Measurements from ENCODE around the gene OR6Y1.

Gene OR6Y1, protein sequence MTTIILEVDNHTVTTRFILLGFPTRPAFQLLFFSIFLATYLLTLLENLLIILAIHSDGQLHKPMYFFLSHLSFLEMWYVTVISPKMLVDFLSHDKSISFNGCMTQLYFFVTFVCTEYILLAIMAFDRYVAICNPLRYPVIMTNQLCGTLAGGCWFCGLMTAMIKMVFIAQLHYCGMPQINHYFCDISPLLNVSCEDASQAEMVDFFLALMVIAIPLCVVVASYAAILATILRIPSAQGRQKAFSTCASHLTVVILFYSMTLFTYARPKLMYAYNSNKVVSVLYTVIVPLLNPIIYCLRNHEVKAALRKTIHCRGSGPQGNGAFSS

DNA sequence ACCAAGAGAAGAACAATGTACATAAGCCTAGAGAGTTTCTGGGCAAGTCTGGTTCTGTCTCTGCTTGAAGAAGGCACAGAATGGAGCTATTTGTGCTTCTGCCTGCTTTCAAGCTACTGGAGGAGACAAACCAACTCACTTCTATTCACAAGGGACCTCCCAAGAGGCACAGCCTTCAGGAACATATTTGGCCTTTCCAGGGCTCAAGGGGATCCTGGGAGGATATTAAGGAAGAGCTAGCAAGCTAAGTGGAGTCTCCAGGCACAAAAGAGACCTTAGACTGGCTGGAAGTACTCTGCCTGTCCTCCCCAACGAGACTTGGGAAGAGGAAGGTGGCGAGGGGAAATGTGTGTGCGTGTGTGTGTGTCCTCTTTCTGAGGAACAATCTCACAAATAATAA, at the start of gene OR6Y1:
TSS of gene OR6Y1 (minus strand) at position 54 of the 400 bp plus-strand sequence. CDS start 6,300 bp downstream, outside the sequence.
- no peak for DNase-seq

DNA sequence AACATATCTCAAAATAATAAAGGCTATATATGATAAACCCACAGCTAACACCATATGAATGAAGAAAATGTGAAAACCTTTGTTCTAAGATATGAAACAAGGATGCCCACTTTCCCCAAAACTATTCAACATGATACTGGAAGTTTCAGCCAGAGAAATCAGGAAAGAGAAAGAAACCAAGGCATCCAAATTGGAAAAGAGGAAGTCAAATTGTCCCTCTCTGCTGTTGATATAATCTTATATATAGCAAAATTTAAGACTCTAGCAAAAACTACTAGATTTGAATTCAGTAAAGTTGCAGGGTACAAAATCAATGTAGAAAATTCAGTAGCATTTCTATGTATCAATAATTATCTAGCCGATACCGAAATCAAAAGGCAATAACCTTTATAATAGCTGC, 46.5 kb upstream of the OR6Y1 start:
- DNase-seq: no peak

DNA sequence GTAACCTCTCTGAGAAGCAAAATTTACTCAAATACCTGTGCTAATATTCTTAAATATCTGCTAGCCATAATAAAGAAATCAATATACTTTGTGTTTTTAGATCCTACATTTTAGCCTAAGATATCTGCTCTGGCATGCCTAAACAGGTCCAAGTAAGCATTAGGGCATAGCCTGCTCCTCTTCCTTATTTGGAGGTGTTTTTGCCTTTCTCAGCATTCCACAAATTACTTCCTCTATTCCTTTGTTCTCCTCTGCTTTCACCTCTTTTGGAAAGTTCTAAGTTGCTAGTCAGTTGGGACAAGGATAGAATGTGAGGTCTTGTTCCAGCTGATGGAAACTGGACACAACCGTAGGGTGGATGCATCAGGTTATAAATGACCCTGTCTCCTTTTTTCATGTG, 32.7 kb upstream of the OR6Y1 start:
- no peak for DNase-seq

DNA sequence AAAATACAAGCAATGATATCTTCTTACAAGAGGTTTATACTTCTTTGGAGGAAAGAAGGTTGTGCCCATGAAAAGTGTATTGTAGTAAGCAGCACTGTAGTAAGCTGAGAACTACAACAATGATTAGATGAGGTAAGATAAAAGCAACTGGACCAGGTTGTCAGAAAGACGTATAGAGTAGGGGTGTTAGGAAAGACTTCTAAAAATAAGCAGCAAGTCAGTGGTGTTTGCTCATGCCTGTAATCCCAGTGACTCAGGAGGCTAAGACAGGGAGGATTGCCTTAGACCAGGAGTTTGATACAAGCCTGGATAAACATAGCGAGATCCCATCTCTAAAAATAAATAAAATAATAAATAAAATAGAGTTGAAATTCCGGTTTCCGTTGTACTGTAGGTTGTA, 29.8 kb upstream of the OR6Y1 start:
- DNase-seq: no peak

DNA sequence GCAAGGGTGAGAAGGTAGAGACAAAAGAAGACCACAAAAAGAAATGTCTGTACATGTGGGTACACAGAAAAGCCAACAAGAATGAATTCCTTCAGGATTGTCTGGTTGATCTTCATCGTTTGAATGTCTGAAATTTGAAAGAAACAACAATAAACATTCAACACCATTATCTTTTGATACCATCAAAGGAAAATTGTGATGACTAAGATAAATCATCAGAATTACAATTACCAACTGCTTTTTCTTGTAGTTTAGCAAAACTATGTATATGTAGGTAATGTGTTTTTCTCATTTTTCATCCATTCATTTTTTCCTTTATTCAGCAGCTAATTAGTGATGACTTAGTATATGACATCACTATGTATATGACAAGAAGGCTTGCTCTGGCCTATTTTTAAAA, 25.5 kb upstream of the OR6Y1 start, which contains the start of gene OR10X1:
TSS of gene OR10X1 (minus strand) at position 167 of the 400 bp plus-strand sequence. CDS start at position 167, 0 bp downstream.
- DNase-seq: no peak

DNA sequence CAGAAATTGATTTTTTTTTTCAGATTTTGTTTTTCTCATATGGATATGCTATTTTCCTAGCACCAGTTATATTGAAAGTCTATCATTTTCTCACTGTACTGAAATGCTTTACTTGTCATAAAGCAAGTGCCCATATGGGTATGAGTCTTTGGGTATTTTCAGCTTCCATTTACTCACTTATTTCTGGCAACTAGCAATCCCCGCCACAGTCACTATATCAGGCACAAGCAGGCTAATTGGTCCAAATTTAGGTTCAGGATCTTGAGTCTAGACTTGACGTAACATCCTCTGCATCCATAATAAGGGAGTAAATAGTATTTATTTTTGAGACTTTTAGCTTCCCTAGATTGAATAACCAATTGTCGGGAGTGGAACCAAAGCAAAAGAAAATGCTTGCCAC, 23.4 kb upstream of the OR6Y1 start:
- DNase-seq: no peak

DNA sequence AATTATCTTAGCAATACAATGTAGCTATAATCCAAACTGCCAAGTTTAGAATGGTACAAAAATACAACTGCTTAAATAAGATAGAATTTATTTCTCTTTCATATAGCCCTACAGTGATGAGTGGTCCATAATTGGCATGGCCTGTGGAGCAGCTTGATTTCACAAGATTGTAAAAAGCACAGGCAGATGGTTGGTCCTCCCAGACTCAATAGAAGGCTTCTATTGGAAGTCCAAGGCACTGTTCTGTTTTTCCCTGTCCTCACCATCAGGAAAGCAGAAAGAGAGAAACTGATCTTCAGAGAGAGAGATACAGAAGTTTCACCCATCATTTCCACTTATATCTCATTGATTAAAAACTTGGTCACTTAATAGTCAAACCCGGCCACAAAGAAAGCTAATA, 18.0 kb upstream of the OR6Y1 start:
- no peak for DNase-seq

DNA sequence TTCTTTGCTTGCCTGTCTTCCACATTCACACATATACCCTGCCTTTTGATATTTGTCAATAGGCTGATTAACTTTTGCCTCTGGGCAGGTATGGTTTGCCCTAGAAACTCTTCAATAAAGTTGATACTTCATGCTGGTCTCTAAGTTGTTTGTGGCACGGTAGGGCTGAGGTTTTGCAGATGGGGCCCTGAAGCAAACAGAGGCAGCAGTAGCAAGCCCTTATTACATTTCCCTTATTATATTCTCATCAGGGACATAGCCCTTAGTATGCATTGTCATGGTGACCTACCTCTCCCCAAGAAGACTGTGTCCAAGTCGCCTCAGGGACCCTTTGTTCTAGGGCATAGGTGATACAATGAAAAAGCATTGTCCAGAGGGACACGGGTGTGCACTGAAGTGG, 16.3 kb upstream of the OR6Y1 start, which contains the start of gene OR6P1:
TSS of gene OR6P1 (minus strand) at position 101 of the 400 bp plus-strand sequence. CDS start 6,976 bp downstream, outside the sequence.
- DNase-seq: no peak

DNA sequence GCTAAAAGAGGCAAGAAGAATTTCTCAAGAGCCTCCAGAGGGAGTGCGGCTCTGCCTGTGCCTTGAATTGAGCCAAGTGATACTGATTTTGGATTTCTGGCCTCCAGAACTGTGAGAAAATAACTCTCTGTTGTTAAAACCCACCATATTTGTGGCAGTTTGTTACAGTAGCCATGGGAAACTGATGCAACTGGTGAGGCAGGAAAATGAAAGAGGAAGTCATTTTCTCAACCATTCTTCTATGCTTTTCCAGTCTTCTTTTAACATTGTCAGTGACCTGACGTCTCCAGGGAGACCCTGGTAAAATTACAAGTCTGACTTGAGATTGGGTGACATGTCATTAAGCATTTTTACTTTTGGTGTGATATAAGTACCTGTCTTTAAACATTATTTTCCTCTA, 10.4 kb upstream of the OR6Y1 start:
- no peak for DNase-seq

DNA sequence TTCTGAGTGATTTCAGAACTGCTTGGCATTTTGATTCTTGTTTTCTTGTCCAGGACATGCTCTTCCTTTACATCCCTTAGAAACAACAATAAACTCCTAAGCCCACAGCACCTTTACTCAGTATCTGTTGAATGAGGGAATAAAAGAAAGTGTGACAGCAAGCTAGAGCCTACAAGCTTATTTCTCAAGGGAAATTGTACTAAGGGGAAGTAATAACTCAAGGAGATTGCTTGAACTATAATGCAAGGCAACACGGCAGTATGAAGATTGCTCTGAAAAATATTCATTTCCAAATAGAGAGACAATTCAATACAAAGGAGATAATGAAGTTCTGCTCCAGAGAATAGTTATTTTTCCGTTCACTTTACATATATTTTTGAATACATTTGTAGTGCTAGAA, 9.6 kb upstream of the OR6Y1 start:
- DNase-seq: no peak

DNA sequence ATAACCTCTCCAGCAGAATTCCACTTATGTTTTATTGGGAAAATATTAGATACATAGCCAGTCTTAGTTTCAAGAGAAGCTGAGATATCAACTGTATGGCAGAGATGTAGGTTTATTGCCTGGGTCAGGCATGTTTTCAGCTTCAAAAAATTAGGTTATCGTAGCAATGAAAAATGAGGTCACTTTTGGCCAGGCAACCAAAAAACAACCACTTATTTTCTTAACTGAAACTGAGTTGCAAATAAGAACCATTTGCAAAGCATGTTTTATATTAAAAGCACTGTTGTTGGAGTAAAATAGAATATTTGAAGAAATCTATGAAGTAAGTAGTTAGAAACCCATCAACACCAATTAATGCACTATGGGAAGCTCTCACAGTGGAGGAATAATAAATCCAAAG, 5.5 kb upstream of the OR6Y1 start:
- DNase-seq: no peak

DNA sequence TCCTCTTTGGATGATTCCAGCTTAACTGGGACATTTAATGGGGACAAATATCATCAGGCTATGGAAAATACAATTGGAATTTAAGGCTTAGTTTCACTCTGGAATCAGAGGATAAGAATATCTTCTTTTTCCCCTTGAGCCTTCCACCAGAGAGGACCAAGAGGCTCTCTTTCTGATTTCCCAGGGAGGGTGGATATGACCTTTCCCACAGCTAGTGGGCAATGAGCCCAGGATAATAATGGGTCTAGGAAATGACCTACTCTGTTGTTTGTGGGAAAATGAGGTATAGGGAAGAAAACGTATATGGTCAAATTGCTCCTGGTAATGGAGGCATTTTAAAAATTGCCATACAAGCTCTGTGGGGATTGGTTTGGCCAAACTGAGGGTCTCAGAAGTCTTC, 1.9 kb downstream of the OR6Y1 start:
- DNase-seq: no peak

DNA sequence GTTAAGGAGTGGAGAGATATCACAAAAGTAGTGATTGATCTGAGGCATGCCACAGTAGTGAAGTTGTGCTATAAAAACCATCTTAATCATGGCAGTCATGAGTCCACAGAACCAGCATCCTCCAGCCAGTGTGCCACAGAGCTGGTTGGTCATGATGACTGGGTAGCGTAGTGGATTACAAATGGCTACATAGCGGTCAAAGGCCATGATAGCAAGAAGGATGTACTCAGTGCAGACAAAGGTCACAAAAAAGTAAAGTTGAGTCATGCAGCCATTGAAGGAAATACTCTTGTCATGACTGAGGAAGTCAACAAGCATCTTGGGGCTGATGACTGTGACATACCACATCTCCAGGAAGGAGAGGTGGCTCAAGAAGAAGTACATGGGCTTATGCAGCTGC, 6.7 kb downstream of the OR6Y1 start:
- no peak for DNase-seq

DNA sequence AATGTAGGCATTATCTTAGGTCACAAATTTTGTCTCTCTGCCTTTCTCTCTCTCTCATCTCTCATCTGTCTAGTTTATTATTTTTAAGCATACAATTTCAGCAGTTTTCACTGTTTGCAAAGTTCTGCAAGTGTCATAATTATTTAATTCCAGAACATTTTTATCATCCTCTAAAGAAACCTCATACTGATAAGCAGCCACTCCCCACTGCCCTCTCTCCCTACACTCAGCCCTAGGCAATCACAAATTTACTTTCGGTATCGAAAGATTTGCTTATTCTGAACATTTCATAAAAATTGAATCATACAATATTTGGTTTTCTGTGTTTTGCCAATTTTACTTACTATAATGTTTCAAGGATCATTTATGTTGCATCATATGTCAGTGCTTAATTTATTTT, 16.6 kb downstream of the OR6Y1 start:
- no peak for DNase-seq

DNA sequence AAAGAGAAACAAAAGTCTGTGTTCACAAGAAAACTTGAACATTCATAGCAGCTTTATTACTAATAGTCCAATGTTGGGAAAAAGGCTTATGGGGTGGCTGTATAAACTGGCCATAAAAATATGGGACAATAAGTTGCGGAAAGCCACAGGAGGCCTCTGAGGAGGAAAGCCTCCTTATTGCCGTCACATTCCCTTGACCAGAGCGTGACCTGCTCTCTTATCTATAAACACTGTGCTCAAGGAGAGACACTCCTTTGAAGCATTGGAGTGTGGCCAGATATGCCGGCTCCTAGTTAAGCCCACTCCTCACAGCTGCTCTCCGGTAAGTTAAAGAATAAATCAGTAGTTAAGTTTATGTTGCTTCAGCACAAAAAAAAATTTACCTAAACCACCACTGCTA, 19.7 kb downstream of the OR6Y1 start:
- DNase-seq: no peak

DNA sequence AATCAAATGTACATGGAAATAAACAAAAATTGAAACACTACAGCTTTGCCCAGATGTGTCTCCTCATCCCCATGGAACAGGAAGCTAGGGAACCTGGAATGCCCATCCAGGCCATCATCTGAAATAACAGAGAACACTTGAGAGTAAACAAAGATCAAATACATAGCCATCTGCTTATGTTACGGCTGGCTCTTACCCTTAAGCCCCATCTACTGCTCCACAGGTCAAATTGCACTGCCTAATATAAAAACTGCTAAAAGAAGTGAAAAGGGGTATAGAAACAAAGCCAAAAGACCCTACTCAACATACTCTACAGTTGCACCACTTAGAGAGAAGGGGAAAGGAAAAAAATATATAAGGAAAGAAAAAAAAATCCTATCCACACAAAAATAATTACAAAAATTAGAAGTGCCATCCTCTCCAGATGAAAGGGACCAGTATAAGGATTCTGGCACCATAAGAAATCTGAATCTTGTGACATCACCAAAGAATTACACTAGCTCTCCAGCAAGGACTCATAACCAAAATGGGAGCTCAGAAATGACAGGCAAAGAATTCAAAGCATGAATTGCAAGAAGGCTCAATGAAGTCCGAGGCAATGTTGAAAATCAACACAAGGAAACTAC, 26.9 kb downstream of the OR6Y1 start:
- DNase-seq: no peak

DNA sequence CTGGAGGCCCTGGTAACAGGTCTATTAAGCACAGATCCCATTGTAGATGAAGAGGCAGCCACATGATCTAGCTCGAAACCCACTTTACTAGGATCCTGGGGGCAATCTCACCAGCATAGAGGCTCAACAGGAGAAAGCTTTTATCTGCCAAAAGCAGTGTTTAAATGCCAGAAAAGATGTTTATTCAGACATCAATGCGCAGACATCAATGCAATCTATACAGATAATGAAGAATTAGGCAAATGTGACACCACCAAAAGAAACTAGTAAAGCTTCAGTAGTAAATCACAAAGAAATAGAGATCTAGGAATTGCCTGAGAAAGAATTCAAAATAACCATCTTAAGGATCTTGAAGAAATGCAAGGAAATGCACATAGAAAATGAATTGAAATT, 32.5 kb downstream of the OR6Y1 start:
- no peak for DNase-seq

DNA sequence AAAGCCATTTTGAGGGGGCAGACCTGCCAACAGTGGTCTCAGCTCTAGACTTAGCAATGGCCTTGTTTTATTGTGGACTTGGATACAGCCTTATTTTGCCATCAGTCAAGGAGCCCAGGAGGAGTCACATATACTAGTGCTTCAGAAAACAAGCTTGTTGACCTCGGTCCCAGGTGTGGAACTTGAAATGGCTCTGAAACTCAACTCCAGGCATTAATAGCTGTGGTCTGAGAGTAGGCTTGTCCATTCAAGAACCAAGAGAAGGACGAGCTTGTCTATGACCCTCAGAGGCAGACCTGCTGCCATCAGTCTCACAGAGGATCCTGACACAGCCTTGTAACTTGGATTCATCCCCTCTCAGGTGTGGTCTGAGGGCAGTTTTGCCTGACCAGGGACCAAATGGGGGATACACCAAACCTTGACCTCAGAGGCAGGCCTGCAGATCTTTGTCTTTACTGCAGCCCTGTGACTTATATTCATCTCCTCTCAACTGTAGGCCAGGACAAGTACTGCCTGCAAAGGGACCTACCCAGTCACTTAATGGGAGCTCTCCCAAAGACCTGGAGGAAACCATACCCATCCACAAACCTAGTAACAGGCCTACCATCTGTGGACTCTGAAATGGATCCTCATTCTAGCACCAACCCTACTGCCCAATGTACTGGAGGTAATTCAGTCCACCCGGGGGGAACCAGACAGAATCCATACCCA, 33.1 kb downstream of the OR6Y1 start:
- DNase-seq: no peak

DNA sequence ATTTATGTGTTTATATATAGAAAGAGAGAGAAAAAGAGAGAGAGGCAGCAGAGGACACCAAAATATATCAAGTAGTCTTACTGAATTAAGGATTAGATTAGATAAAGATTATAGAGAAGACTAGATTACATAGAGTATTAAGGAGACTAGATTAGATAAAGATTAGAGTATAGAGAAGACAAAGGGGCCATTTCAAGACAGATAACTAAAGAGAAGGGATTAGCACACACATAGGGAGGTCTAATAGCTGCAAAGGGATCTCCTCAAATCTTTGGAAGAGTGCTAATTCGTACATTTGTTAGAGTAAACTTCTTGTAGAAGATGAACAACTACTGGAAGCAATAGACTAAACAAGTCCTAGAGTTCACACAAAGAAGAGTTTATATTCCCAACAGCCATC, 34.2 kb downstream of the OR6Y1 start:
- DNase-seq: no peak

DNA sequence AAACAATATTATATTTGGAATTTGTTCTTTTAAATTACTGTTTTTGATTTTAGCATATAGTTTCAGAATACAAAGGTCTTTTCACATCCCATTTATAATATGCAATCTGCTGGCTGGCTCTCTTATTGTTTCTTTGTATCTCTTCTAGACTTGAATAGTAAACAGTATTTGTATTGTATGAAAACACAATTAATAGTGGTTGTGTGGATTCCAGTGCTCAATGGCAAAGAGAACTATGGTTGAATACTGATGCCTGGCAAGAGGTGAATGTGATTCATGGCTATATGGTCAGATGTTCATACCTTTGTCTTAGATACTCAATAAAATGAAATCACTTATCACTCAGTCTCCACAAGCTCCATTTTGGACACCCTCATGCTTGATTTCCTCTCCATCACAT, 37.2 kb downstream of the OR6Y1 start:
- no peak for DNase-seq

DNA sequence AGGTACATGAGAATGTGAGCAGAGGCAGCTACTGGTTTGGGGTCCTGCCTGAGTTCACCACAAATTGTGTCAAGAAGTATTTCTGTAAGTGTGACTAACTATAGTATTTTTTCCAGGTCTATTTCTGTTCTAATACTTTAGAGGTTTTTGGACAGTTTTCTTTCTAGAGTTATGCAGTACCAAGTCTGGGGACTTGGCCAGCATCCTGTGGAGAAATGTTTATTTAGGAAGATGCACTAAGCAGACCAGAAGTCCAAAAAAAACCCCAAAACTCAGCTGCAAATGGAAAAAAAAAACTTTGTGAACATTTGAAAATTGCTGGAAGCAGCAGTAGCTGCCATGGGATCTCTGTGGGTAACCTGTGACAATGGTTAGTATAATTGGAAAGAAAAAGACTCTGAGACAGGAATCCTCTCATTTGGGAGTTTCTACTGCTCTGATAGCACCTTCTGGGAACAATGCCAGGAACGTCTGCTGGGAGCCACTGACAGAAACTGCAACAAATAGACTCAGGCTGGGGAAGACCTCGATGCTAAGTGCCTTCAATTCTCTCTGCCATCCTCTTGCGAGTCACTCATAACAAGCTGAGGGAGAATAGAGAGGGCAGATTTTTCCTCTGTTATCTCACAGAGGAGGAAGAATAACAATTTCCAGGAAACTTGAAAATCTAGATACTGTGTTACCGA, 44.6 kb downstream of the OR6Y1 start:
- DNase-seq: no peak

DNA sequence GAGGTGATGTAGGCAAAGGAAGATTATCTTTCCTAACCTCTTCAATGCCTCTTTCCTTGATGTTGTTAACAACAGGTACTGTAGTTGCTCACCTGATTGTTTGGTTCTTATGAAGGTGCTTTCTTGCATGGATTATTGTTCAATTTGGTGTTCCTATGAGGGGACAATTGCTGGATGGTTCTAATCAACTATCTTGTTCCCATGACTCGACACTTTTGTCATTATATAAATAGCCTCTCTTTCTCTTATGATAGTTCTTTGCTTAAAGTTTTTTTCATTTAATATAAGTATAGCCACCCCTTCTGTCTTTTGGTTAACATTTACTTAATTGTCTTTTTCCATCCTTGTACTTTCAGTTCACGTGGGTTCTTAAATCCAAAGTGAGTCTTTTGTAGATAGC, 46.7 kb downstream of the OR6Y1 start:
- no peak for DNase-seq

DNA sequence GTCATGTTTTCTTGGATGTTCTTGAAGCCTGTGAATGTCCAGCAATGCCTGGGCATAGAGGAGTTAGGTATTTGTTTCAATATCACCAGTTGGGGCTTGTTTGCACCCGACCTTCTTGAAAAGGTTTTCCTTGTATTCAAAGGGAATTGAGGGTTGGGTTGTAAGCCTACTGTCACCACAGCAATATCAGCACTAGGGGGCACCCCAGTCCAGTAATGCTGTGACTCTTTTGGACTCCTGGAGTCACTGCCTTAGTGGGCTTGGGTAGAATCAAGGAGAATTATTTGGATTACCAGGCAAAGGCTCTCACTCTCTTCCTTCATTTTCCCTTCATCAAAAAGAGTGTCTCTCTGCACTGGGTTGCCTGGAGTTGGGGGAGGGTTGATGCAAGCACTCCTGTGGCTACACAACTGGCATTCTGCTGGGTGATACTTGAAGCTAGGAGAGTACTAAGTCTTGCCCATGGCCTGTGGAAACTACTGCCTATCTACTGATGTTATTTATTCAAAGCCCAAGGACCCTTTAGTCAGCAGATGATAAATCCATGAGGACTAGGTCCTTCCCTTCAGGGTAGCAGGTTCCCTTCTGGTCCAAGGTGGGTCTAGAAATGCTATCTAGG, 47.7 kb downstream of the OR6Y1 start:
- peak; percentile 42 for DNase-seq

All from CD4-positive, alpha-beta T cell treated with Interleukin-17A for 4 hours (primary cell).